GM21390 (cell line): ENCODE measurements around the gene PLCXD1.
A peak's percentile ranks its signal among the peaks of the same experiment; 100 is the strongest.
"Not testable (repeated sequence)": the region's sequence is repeated elsewhere in the genome, so short reads cannot be mapped to it uniquely, and the experiment has no call there.

Experiments used
- ATAC-seq: cut with Tn5 transposase; IDR thresholded peaks from one replicate; pipeline ENCODE4 v1.9.1; 2021; ENCODE audit not compliant: unreplicated experiment

Gene PLCXD1

GRCh38 chrX:281166-281999 is at the start of gene PLCXD1:
Gene PLCXD1, plus strand, starts transcription at chrX:281381. Its CDS starts 2,807 bp downstream, at chrX:284188.
- no peak for ATAC-seq

GRCh38 chrX:231637-232277 is 49.4 kb upstream of the PLCXD1 start:
- peak; percentile 88 for ATAC-seq

- ATAC-seq, result peak; percentile 44
Measured at GRCh38 chrX:232278-232655, 48.9 kb upstream of the PLCXD1 start.

- ATAC-seq, result not testable (repeated sequence)
Measured at GRCh38 chrX:236201-236600, 45.0 kb upstream of the PLCXD1 start.

GRCh38 chrX:250965-251364 is 30.2 kb upstream of the PLCXD1 start:
- ATAC-seq, result no peak

GRCh38 chrX:251396-252243 is 29.6 kb upstream of the PLCXD1 start:
- not testable (repeated sequence) for ATAC-seq

- no peak for ATAC-seq
Measured at GRCh38 chrX:252244-252956, 28.8 kb upstream of the PLCXD1 start.

- no peak for ATAC-seq
Measured at GRCh38 chrX:252957-253291, 28.3 kb upstream of the PLCXD1 start.

GRCh38 chrX:253451-254297 is 27.5 kb upstream of the PLCXD1 start:
- no peak for ATAC-seq

- ATAC-seq, result no peak
Measured at GRCh38 chrX:254630-255215, 26.5 kb upstream of the PLCXD1 start.

GRCh38 chrX:255923-256331 is 25.3 kb upstream of the PLCXD1 start:
- no peak for ATAC-seq

GRCh38 chrX:257054-257453 is 24.1 kb upstream of the PLCXD1 start:
- ATAC-seq, result not testable (repeated sequence)

GRCh38 chrX:257681-258289 is 23.4 kb upstream of the PLCXD1 start:
- no peak for ATAC-seq

- no peak for ATAC-seq
Measured at GRCh38 chrX:258291-259040, 22.7 kb upstream of the PLCXD1 start.

- no peak for ATAC-seq
Measured at GRCh38 chrX:259692-260355, 21.4 kb upstream of the PLCXD1 start.

- ATAC-seq, result no peak
Measured at GRCh38 chrX:261167-261918, 19.8 kb upstream of the PLCXD1 start.

- no peak for ATAC-seq
Measured at GRCh38 chrX:261919-262352, 19.2 kb upstream of the PLCXD1 start.
